Measurements from ENCODE around the gene CR1L.
"Not testable (repeated sequence)": the region's sequence is repeated elsewhere in the genome, so short reads cannot be mapped to it uniquely, and the experiment has no call there.

CR1L gene

GRCh38 chr1:207747627-207748492 lies 102.9 kb downstream of the CR1L start:
- DNase-seq: no peak

GRCh38 chr1:207748737-207749528 lies 104.0 kb downstream of the CR1L start:
- no peak for DNase-seq

GRCh38 chr1:207750631-207751305 lies 105.8 kb downstream of the CR1L start:
- no peak for DNase-seq

- not testable (repeated sequence) for DNase-seq
Observed at GRCh38 chr1:207751463-207751789, 106.5 kb downstream of the CR1L start.

- peak; percentile 88 for DNase-seq
Observed at GRCh38 chr1:207751790-207752455, 107.0 kb downstream of the CR1L start, which contains the start of gene CD46. TSS of gene CD46 (plus strand) at chr1:207752054. CDS start at chr1:207752213, 159 bp downstream.

- DNase-seq: no peak
Observed at GRCh38 chr1:207752456-207752998, 107.6 kb downstream of the CR1L start.

- no peak for DNase-seq
Observed at GRCh38 chr1:207753611-207754010, 108.7 kb downstream of the CR1L start.

GRCh38 chr1:207754011-207754410 lies 109.1 kb downstream of the CR1L start:
- no peak for DNase-seq

- no peak for DNase-seq
Observed at GRCh38 chr1:207754974-207755700, 110.2 kb downstream of the CR1L start.

- no peak for DNase-seq
Observed at GRCh38 chr1:207755846-207756693, 111.1 kb downstream of the CR1L start.

- no peak for DNase-seq
Observed at GRCh38 chr1:207762622-207763021, 117.7 kb downstream of the CR1L start.

GRCh38 chr1:207763091-207763490 lies 118.2 kb downstream of the CR1L start:
- DNase-seq: no peak

- DNase-seq: no peak
Observed at GRCh38 chr1:207763972-207764371, 119.0 kb downstream of the CR1L start.

GRCh38 chr1:207766569-207766968 lies 121.6 kb downstream of the CR1L start:
- DNase-seq: no peak

GRCh38 chr1:207770514-207770913 lies 125.6 kb downstream of the CR1L start:
- not testable (repeated sequence) for DNase-seq

Data from NCI-H2171 (cell line).